ENCODE measurements around the gene ITGB8. TPM values are rescaled to one million over a fixed set of nuclear protein-coding genes. Genes with fewer than 3 reads are reported as not detected.

ITGB8 gene
- total and polyA plus RNA-seq, 9 of the 15 experiments (the other 6 are each of a cell fraction or from before 2014, with no cell fraction given) = under 0.01 to 0.03 (median 0.02) TPM; not detected in 6

GRCh38 chr7:20298486-20298901 is 32.2 kb upstream of the ITGB8 start (continued):
- TF ChIP-seq PREB (CRISPR knock-in tag; IDR thresholded peaks at IDR 0.05) = no peak

GRCh38 chr7:20299145-20299544 is 31.6 kb upstream of the ITGB8 start:
- in situ Hi-C loops (cut with MboI) = no loop called here
- Histone ChIP-seq H3K9me1 (ENCODE audit: control insufficient read depth, insufficient read depth, low read length) (no peaks in the 10 kb centered on the region), H3K27me3 (ENCODE audit: control insufficient read depth in 2 of 2, insufficient read depth in 2 of 2, low read length in 2 of 2) (no peaks in the 10 kb centered on the region), H3K4me1 (replicated peaks in 1 of 2; ENCODE audit: control insufficient read depth in 2 of 2, insufficient read depth in 2 of 2, low read length in 2 of 2) (peaks cover 0 to 3% of the 10 kb centered on the region in 2 experiments; a peak in 3 of 5 replicates), H3K4me2 (ENCODE audit: insufficient read depth, low read length) (no peak overlapping the region), H3K36me3 (ENCODE audit: control insufficient read depth, insufficient read depth, low read length) (no peaks in the 10 kb centered on the region), H3K79me2 (ENCODE audit: control insufficient read depth, insufficient read depth, low read length) (no peaks in the 10 kb centered on the region), H3K9ac (ENCODE audit: insufficient read depth in 1 of 2, low read depth in 2 of 2, low read length in 2 of 2) (no peak overlapping the region), H3K9me3 (replicated peaks; ENCODE audit: control insufficient read depth, insufficient read depth, low read depth, low read length) (no peaks in the 10 kb centered on the region), H2AFZ (ENCODE audit: low read depth, low read length) (peak overlapping the region; percentile 80; the same call in 1 of the 2 replicates), H3K4me3 (no peak overlapping the region), H4K20me1 (replicated peaks; ENCODE audit: control insufficient read depth, insufficient read depth, low read length) (no peaks in the 10 kb centered on the region), H3K27ac (ENCODE audit: extremely low read depth, low read depth, low read length) (no peak overlapping the region)
- DNase-seq (ENCODE audit: extremely low read depth in 1 of 4, low spot score in 3 of 4) = no peak
- ATAC-seq = peak; percentile 26; the same call in 2 of the 3 replicates
- WGBS (ENCODE audit: insufficient coverage, low coverage, missing lambda C conversion rate) = 33% methylated on average over 1 of the region's 1 CpG
- no TSS peak for BruUV-seq (replicated peaks)
- ChIA-PET CTCF (ENCODE audit: low intra/inter-chr PET ratio) (no interaction called here), POLR2A (interaction anchor here (1.0 kb wide), 1 partner anchor 10 kb away, joined by 4 read pairs; no protein-coding TSS in a partner anchor)
- intact Hi-C loops (cut with micrococcal nuclease) = no loop called here
- FAIRE-seq = peak; percentile 15
- no peak for TF ChIP-seq HMG20B (CRISPR knock-in tag; IDR thresholded peaks at IDR 0.05)
- TF ChIP-seq ZBTB43 (CRISPR knock-in tag; IDR thresholded peaks at IDR 0.05) = no peak
- TF ChIP-seq TGIF2 (CRISPR knock-in tag; IDR thresholded peaks at IDR 0.05) = no peak
- TF ChIP-seq PBX2 (CRISPR knock-in tag; IDR thresholded peaks at IDR 0.05; ENCODE audit: low read depth) = no peak
- TF ChIP-seq PBX2 (tag; conservative IDR thresholded peaks at IDR 0.05; ENCODE audit: low read depth) = no peak
- no peak for TF ChIP-seq CSDE1 (IDR thresholded peaks at IDR 0.05)
- TF ChIP-seq CCAR2 (IDR thresholded peaks at IDR 0.05; ENCODE audit: low read depth, low read length) = no peak
- no peak for TF ChIP-seq ZNF140 (CRISPR knock-in tag; IDR thresholded peaks at IDR 0.05)
- TF ChIP-seq SMARCA4 (IDR thresholded peaks at IDR 0.05) = no peak
- no peak for TF ChIP-seq SMC3 (conservative IDR thresholded peaks at IDR 0.05; ENCODE audit: insufficient read depth, low read depth, low read length)
- TF ChIP-seq ZEB2 (IDR thresholded peaks at IDR 0.05) = no peak
- TF ChIP-seq HCFC1 (IDR thresholded peaks at IDR 0.05; ENCODE audit: low read depth, low read length) = no peak
- no peak for TF ChIP-seq SMARCB1 (IDR thresholded peaks at IDR 0.05; ENCODE audit: insufficient read length, low read depth)
